Naive thymus-derived CD4-positive, alpha-beta T cell (primary cell): Measurements from ENCODE around the gene CFAP251. TPM values are rescaled to one million over a fixed set of nuclear protein-coding genes. Genes with fewer than 3 reads are reported as not detected.
"Not testable (repeated sequence)": the region's sequence is repeated elsewhere in the genome, so short reads cannot be mapped to it uniquely, and the experiment has no call there.

ENCODE experiments used
- ATAC-seq: fragments of 150-1000 bp; cut with Tn5 transposase; 2 replicates; pipeline ENCODE4 v1.10.0; 2021; ENCODE audit warnings: mild to moderate bottlenecking, moderate library complexity
- CTCF ChIA-PET: fragments of 350-600 bp; sonication (Branson Sonifier 250); formaldehyde crosslinking; loops from one replicate; lab custom pipeline; 2021; ENCODE audit warnings: antibody characterized with exemption; lab: Charles Lee
- POLR2A ChIA-PET: fragments of 350-600 bp; sonication (Branson Sonifier 250); formaldehyde crosslinking; loops from one replicate; lab custom pipeline; 2021; ENCODE audit warnings: antibody characterized with exemption, inconsistent platforms; lab: Charles Lee
- DNase-seq, 9 donors: peaks; one replicate each; pipeline versions ENCODE4 v3.0.0 to v3.0.0-alpha.2; 2020 to 2022; ENCODE audit warnings: mixed read lengths in 1 of 9
- H3K27ac ChIP-seq: one replicate; pipeline ENCODE4 v1.7.0; 2013; ENCODE audit warnings: mild to moderate bottlenecking, low read depth, low read length, moderate library complexity
- H3K27me3 ChIP-seq, 2 donors: one replicate each; pipeline ENCODE4 v1.7.0; 2013; ENCODE audit warnings: low read length in 2 of 2, mild to moderate bottlenecking in 2 of 2, moderate library complexity in 2 of 2; ENCODE audit not compliant: control insufficient read depth in 2 of 2, insufficient read depth in 2 of 2
- H3K36me3 ChIP-seq, 3 experiments: 1 replicate in 2 of 3; 2 replicates in 1 of 3; pipeline ENCODE4 v1.7.0; 2013; ENCODE audit warnings: low read length in 3 of 3, mild to moderate bottlenecking in 3 of 3, moderate library complexity in 1 of 3; ENCODE audit not compliant: insufficient read depth in 3 of 3, control insufficient read depth in 2 of 3
- H3K4me1 ChIP-seq, 2 donors: one replicate each; pipeline ENCODE4 v1.7.0; 2013; ENCODE audit warnings: low read length in 2 of 2, mild to moderate bottlenecking in 2 of 2, moderate library complexity in 1 of 2; ENCODE audit not compliant: control insufficient read depth in 2 of 2, insufficient read depth in 2 of 2
- H3K4me3 ChIP-seq: 2 replicates; pipeline ENCODE4 v1.7.0; 2013; ENCODE audit warnings: mild to moderate bottlenecking, low read length
- H3K9me3 ChIP-seq, 3 experiments: 1 replicate in 2 of 3; 2 replicates in 1 of 3; pipeline ENCODE4 v1.7.0; 2013; ENCODE audit warnings: low read length in 3 of 3; ENCODE audit not compliant: control insufficient read depth in 2 of 3
- H3K27ac Mint-ChIP-seq, 9 donors: one replicate each; pipeline ENCODE4 v1.8.0; 2020 to 2022; ENCODE audit warnings: mixed read lengths in 9 of 9, mild to moderate bottlenecking in 8 of 9, moderate library complexity in 5 of 9, inconsistent platforms in 2 of 9
- H3K27me3 Mint-ChIP-seq, 5 donors: one replicate each; pipeline ENCODE4 v1.8.0; 2021 to 2022; ENCODE audit warnings: mixed read lengths in 5 of 5, mild to moderate bottlenecking in 1 of 5
- H3K36me3 Mint-ChIP-seq, 5 donors: one replicate each; pipeline ENCODE4 v1.8.0; 2020 to 2022; ENCODE audit warnings: mixed read lengths in 5 of 5, mild to moderate bottlenecking in 3 of 5, inconsistent platforms in 1 of 5
- H3K4me1 Mint-ChIP-seq, 7 donors: one replicate each; pipeline ENCODE4 v1.8.0; 2020 to 2022; ENCODE audit warnings: mixed read lengths in 7 of 7, mild to moderate bottlenecking in 3 of 7, inconsistent platforms in 1 of 7
- H3K4me3 Mint-ChIP-seq, 10 donors: one replicate each; pipeline ENCODE4 v1.8.0; 2020 to 2022; ENCODE audit warnings: mild to moderate bottlenecking in 10 of 10, mixed read lengths in 10 of 10, moderate library complexity in 6 of 10, inconsistent platforms in 2 of 10
- H3K9me3 Mint-ChIP-seq, 11 donors: one replicate each; pipeline ENCODE4 v1.8.0; 2020 to 2022; ENCODE audit warnings: mixed read lengths in 11 of 11, mild to moderate bottlenecking in 4 of 11, inconsistent platforms in 1 of 11, moderate library complexity in 1 of 11
- intact Hi-C, 2 donors: fragments of 100-400 bp; cut with micrococcal nuclease; formaldehyde crosslinking; loops; one replicate each; pipeline ENCODE4 v1.15.1; 2023
- polyA plus RNA-seq, 2 donors: library from polyadenylated mRNA; unstranded; fragments of 300-500 nt; fragmentation: Illumina TruSeq; gene quantifications; one replicate each; pipeline ENCODE4 v1.2.3, GENCODE V29; 2021
- total RNA-seq, 6 experiments: library from RNA in 5 of 6; stranded (reverse) in 5 of 6; gene quantifications; 1 replicate in 5 of 6; 2 replicates in 1 of 6; pipeline ENCODE4 v1.2.3 and lab custom pipeline; 2021 to 2026

Gene CFAP251
- total and polyA plus RNA-seq, 7 experiments from 2014 or later, result 0.38 to 1.5 (median 0.88) TPM; not detected in 2

DNA sequence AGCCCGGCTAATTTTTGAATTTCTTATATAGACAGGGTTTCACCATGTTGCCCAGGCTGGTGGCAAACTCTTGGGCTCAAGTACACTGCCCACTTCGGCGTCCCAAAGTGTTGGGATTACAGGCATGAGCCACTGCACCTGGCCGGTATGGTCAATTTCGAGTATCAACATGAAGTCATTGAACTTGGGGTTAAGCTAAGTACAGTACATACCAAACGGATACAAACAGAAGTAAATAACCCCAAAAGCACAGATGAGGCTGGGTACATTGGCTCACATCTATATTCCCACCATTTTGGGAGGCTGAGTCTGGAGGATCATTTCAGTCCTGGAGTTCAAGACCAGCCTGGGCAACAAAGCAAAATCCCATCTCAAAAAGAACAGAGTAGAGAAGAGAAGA, 42.8 kb upstream of the CFAP251 start:
- ATAC-seq, result no peak
- Histone ChIP-seq H3K9me3 (no peaks in the 10 kb centered on the region), H3K27ac (no peak overlapping the region), H3K4me1 (no peaks in the 10 kb centered on the region), H3K4me3 (no peak overlapping the region), H3K27me3 (no peaks in the 10 kb centered on the region), H3K36me3 (no peaks in the 10 kb centered on the region)
- no peak overlapping the region for H3K4me3 Mint-ChIP-seq
- H3K9me3 Mint-ChIP-seq, result no peaks in the 10 kb centered on the region
- ChIA-PET POLR2A (no interaction called here), CTCF (no interaction called here)
- no peak for DNase-seq
- peaks cover 0 to 2% (median 0%) of the 10 kb centered on the region in 5 donors for H3K27me3 Mint-ChIP-seq
- intact Hi-C loops, result no loop called here
- peaks cover 0 to 7% (median 0%) of the 10 kb centered on the region in 7 donors for H3K4me1 Mint-ChIP-seq
- no peaks in the 10 kb centered on the region for H3K36me3 Mint-ChIP-seq
- no peak overlapping the region for H3K27ac Mint-ChIP-seq

DNA sequence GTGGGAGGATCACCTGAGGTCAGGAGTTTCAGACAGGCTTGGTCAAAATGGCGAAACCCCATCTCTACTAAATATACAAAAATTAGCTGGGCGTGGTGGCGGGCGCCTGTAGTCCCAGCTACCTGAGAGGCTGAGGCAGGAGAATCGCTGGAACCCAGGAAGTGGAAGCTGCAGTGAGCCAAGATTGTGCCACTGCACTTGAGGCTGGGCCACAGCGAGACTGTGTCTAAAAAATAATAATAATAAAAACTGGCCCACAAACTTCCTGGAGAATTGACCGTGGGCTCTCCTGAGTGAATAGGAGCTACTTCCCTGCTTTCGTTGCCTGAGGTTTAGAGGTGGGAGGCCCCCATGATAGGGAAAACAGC, 42.3 kb upstream of the CFAP251 start:
- POLR2A ChIA-PET, DNase-seq, H3K27me3 Mint-ChIP-seq, H3K4me3 Mint-ChIP-seq, H3K9me3 Mint-ChIP-seq, H3K9me3 ChIP-seq, H3K4me1 ChIP-seq, H3K4me1 Mint-ChIP-seq, CTCF ChIA-PET, H3K27ac ChIP-seq, intact Hi-C loops, H3K4me3 ChIP-seq, ATAC-seq, H3K27ac Mint-ChIP-seq, H3K27me3 ChIP-seq, H3K36me3 Mint-ChIP-seq, H3K36me3 ChIP-seq: not testable (repeated sequence)

DNA sequence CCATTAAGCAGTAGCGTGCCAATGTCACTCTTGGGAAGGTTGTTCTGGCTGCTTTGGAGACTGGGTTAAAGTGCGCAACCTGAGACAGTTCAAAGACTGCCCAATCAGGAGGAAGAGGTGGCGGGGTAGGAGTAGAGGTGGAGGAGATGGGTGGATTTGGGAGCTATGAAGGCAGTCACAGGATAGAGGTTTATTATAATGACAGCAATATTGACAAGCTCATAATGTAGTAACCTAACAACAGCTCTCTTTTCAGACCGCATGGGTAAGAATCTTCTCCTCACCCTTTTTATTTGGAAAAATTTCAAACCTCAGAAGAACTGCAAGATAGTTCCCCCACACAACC, 35.1 kb upstream of the CFAP251 start:
- Mint-ChIP-seq H3K9me3 (peaks cover 0 to under 1% (median 0%) of the 10 kb centered on the region in 11 donors), H3K36me3 (no peaks in the 10 kb centered on the region), H3K27me3 (peaks cover 0 to 6% (median 0%) of the 10 kb centered on the region in 5 donors), H3K4me3 (no peak overlapping the region), H3K27ac (no peak overlapping the region), H3K4me1 (peaks cover 0 to 9% (median 2%) of the 10 kb centered on the region in 7 donors)
- CTCF ChIA-PET, result interaction anchor here (0.9 kb wide), 1 partner anchor 89 kb away, joined by 3 read pairs; the partner anchor contains the start of gene RHOF
- no peak overlapping the region for H3K27ac ChIP-seq
- no peaks in the 10 kb centered on the region for H3K27me3 ChIP-seq
- intact Hi-C loops, result loop anchor here in 1 of 2 donors (10.0 kb wide), 2 partner anchors 342 to 642 kb away; partner anchors contain the start of genes DIABLO, KNTC1 and RSRC2
- POLR2A ChIA-PET, result no interaction called here
- H3K9me3 ChIP-seq, result no peaks in the 10 kb centered on the region
- no peaks in the 10 kb centered on the region for H3K36me3 ChIP-seq
- ATAC-seq (no peak), DNase-seq (no peak)
- peaks cover 3 to 4% of the 10 kb centered on the region in 2 donors for H3K4me1 ChIP-seq
- no peak overlapping the region for H3K4me3 ChIP-seq

DNA sequence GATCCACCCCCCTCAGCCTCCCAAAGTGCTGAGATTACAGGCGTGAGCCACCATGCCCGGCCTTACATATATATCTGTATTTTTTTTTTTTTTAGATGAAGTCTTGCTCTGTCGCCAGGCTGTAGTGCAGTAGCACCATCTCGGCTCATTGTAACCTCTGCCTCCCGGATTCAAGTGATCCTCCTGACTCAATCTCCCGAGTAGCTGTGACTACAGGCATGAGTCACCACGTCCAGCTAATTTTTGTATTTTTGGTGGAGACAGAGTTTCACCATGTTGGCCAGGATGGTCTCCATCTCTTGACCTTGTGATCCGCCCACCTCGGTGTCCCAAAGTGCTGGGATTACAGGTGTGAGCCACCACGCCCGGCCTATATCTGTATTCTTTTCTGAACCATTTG, 33.3 kb upstream of the CFAP251 start:
- H3K4me3 Mint-ChIP-seq, H3K27me3 ChIP-seq, H3K9me3 Mint-ChIP-seq, POLR2A ChIA-PET, H3K36me3 Mint-ChIP-seq, H3K4me3 ChIP-seq, DNase-seq, ATAC-seq, H3K9me3 ChIP-seq, H3K27ac Mint-ChIP-seq, H3K36me3 ChIP-seq, H3K27ac ChIP-seq, H3K27me3 Mint-ChIP-seq: not testable (repeated sequence)
- H3K4me1 ChIP-seq, result peaks cover 13 to 16% of the 10 kb centered on the region in 2 donors
- intact Hi-C loops, result loop anchor here in 1 of 2 donors (5.0 to 10.0 kb wide), 4 partner anchors 173 to 640 kb away; partner anchors contain the start of genes DIABLO, KNTC1, RSRC2 and TMEM120B
- CTCF ChIA-PET, result interaction anchor here (0.6 kb wide), 1 partner anchor 9 kb away, joined by 3 read pairs; no protein-coding TSS in a partner anchor
- peaks cover 12 to 27% (median 19%) of the 10 kb centered on the region in 7 donors for H3K4me1 Mint-ChIP-seq

DNA sequence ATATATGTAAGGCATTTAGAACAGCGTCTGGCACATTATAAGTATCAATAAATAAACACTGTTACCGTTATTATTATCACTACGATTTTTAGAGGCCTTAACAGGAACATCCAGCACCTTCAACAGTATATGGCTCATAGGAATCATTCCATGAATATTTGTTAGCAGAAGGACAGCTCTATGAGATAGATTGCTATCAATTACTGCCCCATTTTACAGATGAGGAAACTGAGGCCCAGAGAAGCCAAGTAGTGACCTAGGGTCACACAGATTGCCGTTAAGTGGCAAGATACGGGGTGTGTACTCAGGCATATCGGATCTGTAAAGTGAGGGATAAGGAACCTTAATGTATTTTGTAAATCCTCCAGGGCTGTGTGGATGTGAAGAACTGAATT, 30.3 kb upstream of the CFAP251 start:
- Histone ChIP-seq H3K27ac (peak overlapping the region; percentile 98), H3K27me3 (no peaks in the 10 kb centered on the region), H3K36me3 (peaks cover 0 to 5% (median 0%) of the 10 kb centered on the region in 3 experiments), H3K4me1 (peaks cover 14 to 21% of the 10 kb centered on the region in 2 donors), H3K4me3 (peak overlapping the region; percentile 74), H3K9me3 (no peaks in the 10 kb centered on the region)
- Mint-ChIP-seq H3K9me3 (peaks cover 0 to 2% (median 0%) of the 10 kb centered on the region in 11 donors), H3K27ac (peak overlapping the region; percentile 92 to 100 (median 99)), H3K36me3 (peaks cover 0 to 4% (median 0%) of the 10 kb centered on the region in 5 donors), H3K27me3 (peaks cover 0 to 4% (median 0%) of the 10 kb centered on the region in 5 donors), H3K4me3 (peak overlapping the region; percentile 85 to 100 (median 98)), H3K4me1 (peaks cover 16 to 44% (median 36%) of the 10 kb centered on the region in 7 donors)
- intact Hi-C loops, result loop anchor here (1.0 to 10.0 kb wide), 24 partner anchors 30 to 1687 kb away; partner anchors contain the start of genes CFAP251 (in 2 of the 2), DIABLO (in 2 of the 2), KNTC1 (in 2 of the 2) and TMEM120B (in 2 of the 2)
- DNase-seq, result no peak
- CTCF ChIA-PET, result interaction anchor here (0.6 to 2.4 kb wide), 8 partner anchors 18 to 335 kb away, joined by 3 to 29 read pairs (median 4); partner anchors contain the start of genes RHOF and TMEM120B
- POLR2A ChIA-PET, result interaction anchor here (0.6 to 3.6 kb wide), 14 partner anchors 24 to 357 kb away, joined by 3 to 33 read pairs (median 4); partner anchors contain the start of genes CFAP251, DIABLO and RHOF
- ATAC-seq, result no peak

DNA sequence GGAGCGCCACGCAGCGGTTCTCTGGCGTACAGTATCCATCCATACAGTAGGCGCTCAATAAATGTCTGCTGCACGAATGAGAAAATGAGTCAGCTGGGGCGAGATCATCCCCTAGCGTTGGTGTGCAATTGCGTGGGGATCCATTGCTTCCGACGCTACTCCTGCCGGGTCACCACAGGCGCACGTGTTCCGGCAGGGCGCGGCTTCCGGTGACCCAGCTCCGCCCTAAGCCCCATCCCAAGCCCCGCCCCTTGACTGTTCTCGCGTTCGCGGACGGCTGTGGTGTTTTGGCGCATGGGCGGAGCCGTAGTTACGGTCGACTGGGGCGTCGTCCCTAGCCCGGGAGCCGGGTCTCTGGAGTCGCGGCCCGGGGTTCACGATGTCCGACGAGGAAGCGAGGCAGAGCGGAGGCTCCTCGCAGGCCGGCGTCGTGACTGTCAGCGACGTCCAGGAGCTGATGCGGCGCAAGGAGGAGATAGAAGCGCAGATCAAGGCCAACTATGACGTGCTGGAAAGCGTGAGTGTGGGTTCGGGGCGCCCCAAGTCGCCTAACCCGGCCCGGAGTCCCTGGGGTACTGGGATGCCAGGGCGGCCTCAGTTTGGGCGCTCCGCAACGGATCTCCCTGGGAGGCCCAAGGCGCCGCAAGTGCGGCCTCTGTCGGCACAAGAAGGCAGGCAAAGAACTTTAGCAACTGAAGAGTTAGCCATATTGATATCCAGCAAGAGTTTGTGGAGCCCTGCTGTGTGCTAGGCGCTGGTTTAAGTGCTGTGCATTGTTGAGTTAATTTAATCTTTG, 29.7 kb upstream of the CFAP251 start, which contains the start of gene PSMD9:
TSS of gene PSMD9 (plus strand) at position 313 of the 796 bp plus-strand sequence. CDS start at position 380, 67 bp downstream.
- ChIA-PET CTCF (interaction anchor here (0.6 to 2.4 kb wide), 8 partner anchors 17 to 176 kb away, joined by 3 to 29 read pairs (median 4); partner anchors contain the start of genes RHOF and TMEM120B), POLR2A (interaction anchor here (0.5 to 3.6 kb wide), 19 partner anchors 9 to 1420 kb away, joined by 3 to 33 read pairs (median 4); partner anchors contain the start of genes CFAP251, DIABLO and RHOF)
- peak; percentile 96 to 99 (median 98) for DNase-seq
- Histone ChIP-seq H3K9me3 (no peaks in the 10 kb centered on the region), H3K4me1 (peaks cover 19 to 21% of the 10 kb centered on the region in 2 donors), H3K27me3 (no peaks in the 10 kb centered on the region), H3K36me3 (peaks cover 0 to 8% (median 0%) of the 10 kb centered on the region in 3 experiments), H3K27ac (peak within 1 kb of the TSS; percentile 98), H3K4me3 (peak within 1 kb of the TSS; percentile 74)
- H3K36me3 Mint-ChIP-seq, result peaks cover 0 to 7% (median 0%) of the 10 kb centered on the region in 5 donors
- peaks cover 0 to 2% (median 0%) of the 10 kb centered on the region in 11 donors for H3K9me3 Mint-ChIP-seq
- H3K27ac Mint-ChIP-seq, result peak within 1 kb of the TSS; percentile 92 to 100 (median 99)
- H3K4me3 Mint-ChIP-seq, result peak within 1 kb of the TSS; percentile 85 to 100 (median 98)
- peak; percentile 98 for ATAC-seq
- peaks cover 0 to 4% (median 0%) of the 10 kb centered on the region in 5 donors for H3K27me3 Mint-ChIP-seq
- intact Hi-C loops, result loop anchor here (1.0 to 10.0 kb wide), 24 partner anchors 30 to 1688 kb away; partner anchors contain the start of genes CFAP251 (in 2 of the 2), DIABLO (in 2 of the 2), KNTC1 (in 2 of the 2) and TMEM120B (in 2 of the 2)
- peaks cover 19 to 50% (median 40%) of the 10 kb centered on the region in 7 donors for H3K4me1 Mint-ChIP-seq
